ENCODE measurements around the gene DNAH2.

DNA sequence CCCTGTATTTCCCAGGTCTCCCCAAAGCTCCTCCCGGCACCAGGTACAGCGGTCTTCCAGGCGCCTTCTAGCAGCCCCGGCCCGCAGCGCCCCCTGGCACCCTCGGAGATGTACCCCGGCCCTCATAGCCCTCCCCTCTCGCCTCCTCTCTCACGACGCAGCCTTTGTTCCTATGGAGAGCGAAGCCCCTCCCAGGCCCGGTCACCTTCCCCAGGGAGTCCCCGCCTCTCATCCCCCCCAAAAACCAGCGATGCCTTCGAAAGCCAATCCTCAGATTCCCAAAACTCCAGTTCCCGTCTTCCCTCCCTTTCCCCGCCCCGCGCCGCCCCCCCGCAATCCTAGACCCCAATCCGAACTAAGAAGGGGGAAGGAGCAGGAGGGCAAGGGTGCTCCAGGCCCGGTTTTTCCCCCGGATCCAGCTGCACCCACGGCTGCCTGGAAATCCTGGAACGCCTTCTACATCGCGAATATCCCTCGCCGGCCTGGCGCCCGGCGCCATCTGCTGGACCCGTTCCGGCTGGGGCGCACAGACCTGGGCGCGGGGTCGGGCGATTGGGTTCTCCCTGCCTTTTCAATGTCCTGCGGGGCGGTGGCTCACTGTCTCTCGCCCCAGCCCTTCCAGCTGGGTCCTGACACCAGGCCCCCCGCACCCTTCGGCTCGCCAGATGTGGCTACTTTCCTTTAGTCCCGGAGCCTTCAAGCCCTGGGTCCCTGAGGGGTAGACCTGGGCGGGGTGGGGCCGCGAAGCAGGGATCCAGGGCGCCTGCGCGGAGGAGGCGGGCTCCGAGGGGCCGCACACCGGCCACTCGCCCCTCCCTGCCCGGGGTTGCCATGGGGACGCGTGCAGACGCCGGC lies at the start of gene DNAH2:
- TF ChIP-seq MEIS2 (CRISPR knock-in tag; IDR thresholded peaks at IDR 0.05) (0 out of 2 replicates have a peak, but pooled peaks have one; percentile 33), POLR2A (IDR thresholded peaks at IDR 0.05; ENCODE audit: insufficient read depth in 1 of 2, low read depth in 2 of 2, low read length in 2 of 2) (no peak), BCL3 (CRISPR knock-in tag; IDR thresholded peaks at IDR 0.05) (no peak; the same call in 1 of the 2 replicates), TRIM24 (CRISPR knock-in tag; IDR thresholded peaks at IDR 0.05) (no peak), ZNF503 (CRISPR knock-in tag; IDR thresholded peaks at IDR 0.05) (0 out of 2 replicates have a peak, but pooled peaks have one; percentile 19), MED13 (CRISPR knock-in tag; IDR thresholded peaks at IDR 0.05) (no peak), EZH2 (conservative IDR thresholded peaks at IDR 0.05; ENCODE audit: low read depth, low read length) (no peak), HNRNPLL (IDR thresholded peaks at IDR 0.05; ENCODE audit: low read depth, low read length, poor library complexity, severe bottlenecking) (peak; percentile 69), NFIC (IDR thresholded peaks at IDR 0.05; ENCODE audit: low read length) (no peak), SMARCC2 (IDR thresholded peaks at IDR 0.05) (no peak), KAT7 (CRISPR knock-in tag; IDR thresholded peaks at IDR 0.05; ENCODE audit: borderline replicate concordance) (no peak), STAT5B (CRISPR knock-in tag; IDR thresholded peaks at IDR 0.05) (no peak)
- TF ChIP-seq, protein P1, sequence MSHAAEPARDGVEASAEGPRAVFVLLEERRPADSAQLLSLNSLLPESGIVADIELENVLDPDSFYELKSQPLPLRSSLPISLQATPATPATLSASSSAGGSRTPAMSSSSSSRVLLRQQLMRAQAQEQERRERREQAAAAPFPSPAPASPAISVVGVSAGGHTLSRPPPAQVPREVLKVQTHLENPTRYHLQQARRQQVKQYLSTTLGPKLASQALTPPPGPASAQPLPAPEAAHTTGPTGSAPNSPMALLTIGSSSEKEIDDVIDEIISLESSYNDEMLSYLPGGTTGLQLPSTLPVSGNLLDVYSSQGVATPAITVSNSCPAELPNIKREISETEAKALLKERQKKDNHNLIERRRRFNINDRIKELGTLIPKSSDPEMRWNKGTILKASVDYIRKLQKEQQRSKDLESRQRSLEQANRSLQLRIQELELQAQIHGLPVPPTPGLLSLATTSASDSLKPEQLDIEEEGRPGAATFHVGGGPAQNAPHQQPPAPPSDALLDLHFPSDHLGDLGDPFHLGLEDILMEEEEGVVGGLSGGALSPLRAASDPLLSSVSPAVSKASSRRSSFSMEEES (CRISPR knock-in tag; IDR thresholded peaks at IDR 0.05) = no peak
- TF ChIP-seq, protein P2, sequence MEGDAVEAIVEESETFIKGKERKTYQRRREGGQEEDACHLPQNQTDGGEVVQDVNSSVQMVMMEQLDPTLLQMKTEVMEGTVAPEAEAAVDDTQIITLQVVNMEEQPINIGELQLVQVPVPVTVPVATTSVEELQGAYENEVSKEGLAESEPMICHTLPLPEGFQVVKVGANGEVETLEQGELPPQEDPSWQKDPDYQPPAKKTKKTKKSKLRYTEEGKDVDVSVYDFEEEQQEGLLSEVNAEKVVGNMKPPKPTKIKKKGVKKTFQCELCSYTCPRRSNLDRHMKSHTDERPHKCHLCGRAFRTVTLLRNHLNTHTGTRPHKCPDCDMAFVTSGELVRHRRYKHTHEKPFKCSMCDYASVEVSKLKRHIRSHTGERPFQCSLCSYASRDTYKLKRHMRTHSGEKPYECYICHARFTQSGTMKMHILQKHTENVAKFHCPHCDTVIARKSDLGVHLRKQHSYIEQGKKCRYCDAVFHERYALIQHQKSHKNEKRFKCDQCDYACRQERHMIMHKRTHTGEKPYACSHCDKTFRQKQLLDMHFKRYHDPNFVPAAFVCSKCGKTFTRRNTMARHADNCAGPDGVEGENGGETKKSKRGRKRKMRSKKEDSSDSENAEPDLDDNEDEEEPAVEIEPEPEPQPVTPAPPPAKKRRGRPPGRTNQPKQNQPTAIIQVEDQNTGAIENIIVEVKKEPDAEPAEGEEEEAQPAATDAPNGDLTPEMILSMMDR (CRISPR knock-in tag; IDR thresholded peaks at IDR 0.05) = peak; percentile 87
